HG02571 (cell line): ENCODE measurements around the gene CTDNEP1.

Experiments
- ATAC-seq: cut with Tn5 transposase; IDR thresholded peaks from one replicate; pipeline ENCODE4 v1.9.1; 2021; ENCODE audit warnings: mild to moderate bottlenecking, moderate library complexity; ENCODE audit not compliant: unreplicated experiment

CTDNEP1 gene

GRCh38 chr17:7216242-7217112 is 35.1 kb downstream of the CTDNEP1 start:
- ATAC-seq: no peak

- no peak for ATAC-seq
These were observed 35.8 kb downstream of the CTDNEP1 start for GRCh38 chr17:7215652-7216180.

GRCh38 chr17:7215136-7215638 is 36.3 kb downstream of the CTDNEP1 start:
- ATAC-seq: no peak

- peak; percentile 69 for ATAC-seq
These were observed 37.0 kb downstream of the CTDNEP1 start for GRCh38 chr17:7214300-7215135.

DNA sequence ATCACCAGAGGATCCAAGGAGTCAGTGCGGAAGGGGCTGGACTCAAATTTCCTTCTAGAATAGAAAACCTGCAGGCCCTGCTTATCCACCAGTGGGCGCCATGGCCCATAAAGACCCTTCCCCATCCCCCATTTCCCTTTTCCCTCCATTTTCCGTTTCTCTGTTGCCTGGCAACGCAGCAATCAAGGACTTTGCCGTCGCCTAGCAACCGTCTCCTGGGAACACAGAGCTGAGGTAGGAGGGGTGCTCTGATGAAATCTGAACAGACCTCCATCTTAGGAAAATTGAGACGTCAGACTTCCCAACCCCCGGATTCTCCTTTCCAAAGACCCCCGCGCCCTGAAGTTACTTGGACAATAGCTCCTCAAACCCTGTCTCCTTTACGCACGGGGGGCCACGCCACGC is 37.6 kb downstream of the CTDNEP1 start:
- ATAC-seq: no peak

- ATAC-seq: no peak
These were observed 39.9 kb downstream of the CTDNEP1 start for GRCh38 chr17:7211491-7212273.

GRCh38 chr17:7208754-7209460 is 42.6 kb downstream of the CTDNEP1 start:
- no peak for ATAC-seq

GRCh38 chr17:7208027-7208571 is 43.4 kb downstream of the CTDNEP1 start:
- no peak for ATAC-seq

DNA sequence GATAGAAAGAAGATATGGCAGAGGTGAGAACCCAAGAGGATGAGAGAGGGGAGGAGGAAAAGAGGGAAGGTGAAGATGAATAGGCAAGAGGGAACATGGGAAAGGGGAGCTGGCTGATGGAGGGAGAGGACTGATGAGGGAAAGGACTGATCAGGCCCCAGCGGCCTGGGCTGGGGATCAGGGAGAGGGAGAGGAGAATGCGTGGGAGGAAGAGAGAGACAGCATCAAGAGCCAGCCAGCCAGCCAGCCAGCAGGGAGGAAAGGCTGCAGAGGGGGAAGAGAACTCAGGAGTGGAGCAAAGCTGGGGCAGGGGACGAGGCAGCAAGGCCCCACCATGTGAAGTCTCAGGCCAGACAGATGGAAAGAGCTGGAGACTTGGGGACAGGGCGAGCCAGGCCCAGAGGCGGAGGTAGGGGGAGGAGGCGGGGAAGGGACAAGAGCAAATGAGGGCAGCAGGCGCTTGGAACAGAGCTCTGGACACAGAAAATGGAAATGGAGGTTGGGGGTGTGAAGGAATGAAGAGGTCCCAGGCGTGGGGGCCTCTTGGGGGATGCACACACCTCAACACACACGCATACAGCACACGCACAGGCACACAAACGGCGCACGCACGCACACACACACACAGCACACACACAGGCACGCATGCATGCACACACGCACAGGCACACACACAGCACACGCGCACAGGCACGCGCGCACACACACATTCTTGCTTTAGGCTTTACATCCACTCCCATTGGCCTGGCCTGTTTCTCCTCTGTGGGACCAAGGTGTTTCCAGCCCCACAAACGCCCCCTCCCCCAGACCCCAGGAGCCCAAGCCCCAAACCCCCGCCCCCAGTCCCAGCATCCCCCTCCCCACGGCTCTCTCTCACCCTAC is 44.2 kb downstream of the CTDNEP1 start:
- ATAC-seq: no peak

- no peak for ATAC-seq
These were observed 46.0 kb downstream of the CTDNEP1 start for GRCh38 chr17:7205561-7205960.

GRCh38 chr17:7204828-7205461 is 46.6 kb downstream of the CTDNEP1 start:
- peak; percentile 83 for ATAC-seq

DNA sequence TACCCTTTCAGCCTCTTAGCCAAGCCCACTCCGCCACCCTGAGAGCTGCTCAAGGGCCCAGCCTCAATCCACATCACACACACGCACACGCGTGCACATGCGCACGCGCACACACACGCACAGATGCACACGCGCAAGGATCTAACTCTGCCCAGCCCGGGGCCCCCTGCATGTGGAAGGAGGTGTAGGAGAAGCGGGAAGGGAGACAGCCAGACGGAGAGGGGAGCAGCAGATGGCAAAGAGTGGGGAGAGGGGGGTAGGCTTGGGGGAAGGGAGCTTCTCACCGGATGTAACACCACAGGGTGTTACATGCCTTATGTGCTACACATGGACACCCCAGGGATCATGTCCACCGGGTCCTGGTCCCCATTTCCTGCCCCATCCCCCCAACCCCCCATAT is 47.2 kb downstream of the CTDNEP1 start:
- no peak for ATAC-seq

DNA sequence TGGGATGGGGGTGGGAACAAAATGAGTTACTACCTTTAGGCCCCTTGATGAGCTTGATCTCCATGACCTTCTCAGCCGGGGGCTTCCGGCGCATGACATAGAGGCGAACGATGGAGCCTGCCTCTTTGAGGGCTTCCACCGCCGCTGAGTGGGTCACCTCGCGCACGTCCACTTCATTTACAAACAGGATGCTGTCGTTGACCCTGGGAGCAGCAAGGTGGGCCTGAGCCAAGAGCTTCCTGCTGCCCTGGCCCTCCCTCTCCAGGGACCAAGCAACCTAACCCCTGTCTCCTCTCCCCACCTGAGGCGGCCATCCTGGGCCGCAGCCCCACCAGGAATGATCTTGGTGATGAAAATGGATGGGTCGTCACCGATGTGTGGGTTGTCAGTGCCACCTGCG is 48.1 kb downstream of the CTDNEP1 start:
- ATAC-seq: no peak

DNA sequence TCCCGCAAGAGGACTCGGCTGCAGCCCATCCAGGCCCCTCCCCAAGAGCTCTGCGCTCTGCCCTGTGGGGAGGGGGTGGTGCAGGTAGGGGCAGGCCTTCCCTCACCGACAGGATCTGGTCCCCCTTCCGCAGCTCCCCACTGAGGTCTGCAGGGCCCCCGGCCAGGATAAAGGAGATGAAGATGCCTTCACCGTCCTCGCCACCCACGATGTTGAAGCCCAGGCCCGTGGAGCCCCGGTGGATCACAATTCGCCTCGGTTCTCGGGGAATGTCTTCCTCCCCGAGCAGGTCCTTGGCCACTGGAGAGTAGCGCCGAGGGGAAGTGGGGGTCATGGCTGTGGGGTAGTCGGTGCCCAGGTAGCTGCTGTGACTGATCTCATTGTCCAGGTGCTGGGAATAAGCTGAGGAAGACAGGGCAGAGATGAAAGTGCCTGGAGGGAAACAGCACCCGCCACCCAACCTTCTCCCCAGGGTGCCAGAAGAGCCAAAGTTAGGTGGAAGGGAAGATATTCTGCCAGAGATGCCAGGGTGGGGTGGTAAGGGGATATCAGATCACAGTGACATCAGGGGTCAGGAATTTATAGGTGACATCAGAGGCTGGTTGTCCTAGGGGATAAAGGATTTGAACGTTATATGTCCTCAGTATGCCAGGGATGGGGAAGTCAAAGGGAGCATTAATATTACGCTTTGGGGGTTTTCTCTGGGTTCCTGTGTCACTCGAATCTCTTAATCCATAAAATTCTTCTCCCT is 54.7 kb downstream of the CTDNEP1 start:
- ATAC-seq: no peak

GRCh38 chr17:7195971-7196370 is 55.6 kb downstream of the CTDNEP1 start:
- no peak for ATAC-seq
